Progenitor cell of endocrine pancreas (in vitro differentiated cells): ENCODE data around the gene GSTCD. TPM values are rescaled to one million over a fixed set of nuclear protein-coding genes. Genes with fewer than 3 reads are reported as not detected.
"Not testable (repeated sequence)": the region's sequence is repeated elsewhere in the genome, so short reads cannot be mapped to it uniquely, and the experiment has no call there.

Experiments
- DNase-seq: peaks from one replicate; pipeline ENCODE4 v3.0.0; 2021; ENCODE audit warnings: low spot score; ENCODE audit not compliant: unreplicated experiment
- H3K27ac Mint-ChIP-seq: 2 replicates; pipeline ENCODE4 v1.8.0; 2021; ENCODE audit warnings: mild to moderate bottlenecking, moderate library complexity, mixed read lengths
- H3K27me3 Mint-ChIP-seq: 2 replicates; pipeline ENCODE4 v1.8.0; 2021; ENCODE audit warnings: mixed read lengths
- H3K36me3 Mint-ChIP-seq: 2 replicates; pipeline ENCODE4 v1.8.0; 2022; ENCODE audit warnings: mixed read lengths; ENCODE audit not compliant: insufficient read depth
- H3K4me1 Mint-ChIP-seq: 2 replicates; pipeline ENCODE4 v1.8.0; 2021; ENCODE audit warnings: low read depth, mixed read lengths
- H3K4me3 Mint-ChIP-seq: 2 replicates; pipeline ENCODE4 v1.8.0; 2021; ENCODE audit warnings: low read depth, mild to moderate bottlenecking, moderate library complexity, mixed read lengths
- H3K9me3 Mint-ChIP-seq: 2 replicates; pipeline ENCODE4 v1.8.0; 2021; ENCODE audit warnings: low read depth, mixed read lengths
- CTCF ChIP-seq: fragments of 200-600 bp; sonication (generic); IDR thresholded peaks from one replicate; pipeline ENCODE4 v1.5.0; 2021; ENCODE audit warnings: antibody characterized with exemption, mild to moderate bottlenecking; ENCODE audit not compliant: unreplicated experiment
- total RNA-seq: library from RNA; stranded (reverse); gene quantifications from 2 replicates; pipeline ENCODE4 v1.2.1, GENCODE V29; 2021

Gene GSTCD
- total RNA-seq, 1 donor from 2014 or later, result 26.3 TPM

DNA sequence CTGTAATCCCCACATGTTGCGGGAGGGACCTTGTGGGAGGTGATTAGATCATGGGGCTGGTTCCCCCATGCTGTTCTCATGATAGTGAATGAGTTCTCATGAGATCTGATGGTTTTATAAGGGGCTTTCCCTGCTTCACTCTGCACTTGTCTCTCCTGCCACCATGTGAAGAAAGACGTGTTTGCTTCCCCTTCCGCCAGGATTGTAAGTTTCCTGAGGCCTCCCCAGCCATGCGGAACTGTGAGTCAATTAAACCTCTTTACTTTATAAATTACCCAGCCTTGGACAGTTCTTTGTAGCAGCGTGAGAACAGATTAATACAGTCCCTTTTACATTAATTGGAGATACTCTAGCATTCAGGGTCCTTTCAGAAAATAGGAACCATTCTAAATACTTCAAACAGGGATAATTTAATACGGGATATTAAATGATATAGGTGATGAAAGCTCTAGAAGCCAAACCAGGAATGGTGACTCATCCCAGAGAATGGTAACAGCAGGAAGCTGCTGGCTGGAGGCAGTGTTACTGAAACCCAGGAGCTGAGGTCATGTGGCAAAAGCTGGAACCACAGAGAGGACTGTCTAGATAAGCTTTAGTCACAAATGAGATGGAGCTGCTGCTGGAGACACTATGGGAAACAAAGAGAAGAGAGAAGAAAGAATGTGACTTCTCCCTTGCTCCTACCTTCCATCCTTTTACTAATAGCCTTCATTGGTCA lies 57.3 kb downstream of the GSTCD start:
- Mint-ChIP-seq H3K36me3 (peaks cover 19% of the 10 kb centered on the region), H3K4me3 (no peak overlapping the region), H3K27me3 (no peaks in the 10 kb centered on the region), H3K27ac (no peak overlapping the region), H3K4me1 (peaks cover 6% of the 10 kb centered on the region), H3K9me3 (peaks cover 11% of the 10 kb centered on the region)
- DNase-seq, result no peak
- TF ChIP-seq CTCF, result no peak

DNA sequence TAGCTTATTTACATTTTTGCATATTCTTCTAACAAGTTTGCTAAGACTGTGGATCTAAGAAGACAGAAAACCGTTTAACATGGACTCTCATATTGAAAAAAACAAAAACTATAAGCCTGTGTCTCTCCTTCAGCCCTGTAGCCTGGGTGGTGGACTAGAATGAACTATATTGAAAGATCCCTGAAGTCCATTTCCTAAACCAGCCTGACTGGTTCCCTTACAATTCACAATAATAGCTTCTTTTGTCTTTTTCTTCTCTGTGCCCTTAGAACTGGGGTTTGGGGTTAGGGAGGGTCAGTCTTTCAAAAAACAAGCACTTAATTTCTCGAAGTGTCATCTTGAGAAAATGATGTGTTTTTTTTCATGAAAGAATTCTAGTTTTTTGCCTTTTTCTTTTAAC lies 59.0 kb downstream of the GSTCD start:
- Mint-ChIP-seq H3K27ac (peak overlapping the region; percentile 73), H3K36me3 (peaks cover 29% of the 10 kb centered on the region), H3K27me3 (no peaks in the 10 kb centered on the region), H3K4me3 (no peak overlapping the region), H3K9me3 (peaks cover 16% of the 10 kb centered on the region), H3K4me1 (peaks cover 6% of the 10 kb centered on the region)
- TF ChIP-seq CTCF, result no peak
- DNase-seq, result no peak

GRCh38 chr4:105770524-105770923 lies 61.9 kb downstream of the GSTCD start:
- not testable (repeated sequence) for H3K4me3 Mint-ChIP-seq, H3K4me1 Mint-ChIP-seq, H3K27ac Mint-ChIP-seq, DNase-seq, H3K27me3 Mint-ChIP-seq
- peaks cover 25% of the 10 kb centered on the region for H3K9me3 Mint-ChIP-seq
- peaks cover 39% of the 10 kb centered on the region for H3K36me3 Mint-ChIP-seq

- peaks cover 22% of the 10 kb centered on the region for H3K9me3 Mint-ChIP-seq
- not testable (repeated sequence) for DNase-seq, H3K27ac Mint-ChIP-seq, H3K4me1 Mint-ChIP-seq, H3K4me3 Mint-ChIP-seq, H3K27me3 Mint-ChIP-seq
- peaks cover 35% of the 10 kb centered on the region for H3K36me3 Mint-ChIP-seq
Measured at GRCh38 chr4:105772065-105772464, 63.5 kb downstream of the GSTCD start.

DNA sequence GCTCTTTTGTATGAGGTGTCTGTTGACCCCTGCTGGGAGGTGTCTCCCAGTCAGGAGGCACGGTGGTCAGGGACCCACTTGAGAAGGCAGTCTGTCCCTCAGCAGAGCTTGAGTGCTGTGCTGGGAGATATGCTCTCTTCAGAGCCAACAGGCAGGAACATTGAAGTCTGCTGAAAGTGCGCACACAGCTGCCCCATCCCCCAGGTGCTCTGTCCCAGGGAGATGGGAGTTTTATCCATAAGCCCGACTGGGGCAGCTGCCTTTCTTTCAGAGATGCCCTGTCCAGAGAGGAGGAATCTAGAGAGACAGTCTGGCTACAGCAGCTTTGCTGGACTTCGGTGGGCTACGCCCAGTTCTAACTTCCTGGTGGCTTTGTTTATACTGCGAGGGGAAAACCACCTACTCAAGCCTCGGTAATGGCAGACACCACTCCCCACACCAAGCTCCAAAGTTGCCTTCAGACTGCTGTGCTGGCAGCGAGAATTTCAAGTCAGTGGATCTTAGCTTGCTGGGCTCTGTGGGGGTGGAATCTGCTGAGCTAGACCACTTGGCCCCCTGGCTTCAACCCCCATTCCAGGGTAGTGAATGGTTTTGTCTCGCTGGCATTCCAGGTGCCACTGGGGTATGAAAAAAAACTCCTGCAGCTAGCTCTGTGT lies 67.3 kb downstream of the GSTCD start:
- Mint-ChIP-seq H3K9me3 (peaks cover 14% of the 10 kb centered on the region), H3K36me3 (peaks cover 23% of the 10 kb centered on the region)
- not testable (repeated sequence) for H3K27me3 Mint-ChIP-seq, H3K4me3 Mint-ChIP-seq, H3K4me1 Mint-ChIP-seq, DNase-seq, H3K27ac Mint-ChIP-seq

DNA sequence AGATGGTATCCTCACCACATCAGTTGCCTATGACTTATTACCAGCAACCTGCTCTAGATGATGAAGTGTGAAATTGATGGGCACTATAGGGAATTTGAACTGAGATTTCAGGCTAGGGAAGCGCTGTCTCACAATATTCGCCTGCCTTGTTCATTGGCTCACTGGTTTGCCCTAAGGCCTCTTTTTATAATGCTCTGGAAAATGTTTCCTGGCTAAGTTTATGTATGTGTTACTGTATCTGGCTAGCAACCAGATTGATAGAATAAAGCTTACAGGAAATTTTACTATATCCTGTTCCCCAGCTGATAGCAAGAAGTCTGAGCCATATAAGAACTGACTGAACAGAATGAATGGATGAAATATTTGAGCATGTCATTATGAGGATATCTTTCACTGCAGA lies 71.6 kb downstream of the GSTCD start:
- TF ChIP-seq CTCF, result no peak
- no peak overlapping the region for H3K27ac Mint-ChIP-seq
- H3K9me3 Mint-ChIP-seq, result no peaks in the 10 kb centered on the region
- peaks cover 3% of the 10 kb centered on the region for H3K36me3 Mint-ChIP-seq
- DNase-seq, result no peak
- no peaks in the 10 kb centered on the region for H3K27me3 Mint-ChIP-seq
- H3K4me1 Mint-ChIP-seq, result peaks cover 3% of the 10 kb centered on the region
- H3K4me3 Mint-ChIP-seq, result no peak overlapping the region

- no peak overlapping the region for H3K4me3 Mint-ChIP-seq
- no peak for DNase-seq
- no peaks in the 10 kb centered on the region for H3K9me3 Mint-ChIP-seq
- no peaks in the 10 kb centered on the region for H3K27me3 Mint-ChIP-seq
- H3K27ac Mint-ChIP-seq, result peak overlapping the region; percentile 48
- H3K36me3 Mint-ChIP-seq, result no peaks in the 10 kb centered on the region
- no peak for TF ChIP-seq CTCF
- peaks cover 3% of the 10 kb centered on the region for H3K4me1 Mint-ChIP-seq
Measured at GRCh38 chr4:105784761-105785160, 76.2 kb downstream of the GSTCD start.
